H9 (cell line): ENCODE results near the gene TRIM24. TPM values are rescaled to one million over a fixed set of nuclear protein-coding genes. Genes with fewer than 3 reads are reported as not detected.
A peak's percentile ranks its signal among the peaks of the same experiment; 100 is the strongest.

Experiments
- DNase-seq: peaks from one replicate; pipeline ENCODE4 v3.0.0-alpha.2; 2017
- H2AFZ ChIP-seq: one replicate; pipeline ENCODE4 v1.6.1; 2013; ENCODE audit warnings: mild to moderate bottlenecking, low read length, control low read depth, moderate library complexity
- H2AK5ac ChIP-seq: 2 replicates; pipeline ENCODE4 v1.6.1; 2013; ENCODE audit warnings: low read length, control low read depth, mixed read lengths; ENCODE audit not compliant: insufficient read length
- H2BK120ac ChIP-seq: one replicate; pipeline ENCODE4 v1.6.1; 2013; ENCODE audit warnings: low read depth, mild to moderate bottlenecking, low read length, control low read depth, inconsistent platforms; ENCODE audit not compliant: poor library complexity, severe bottlenecking
- H2BK12ac ChIP-seq: 2 replicates; pipeline ENCODE4 v1.6.1; 2013; ENCODE audit warnings: low read length, control low read depth, mixed read lengths, low read depth; ENCODE audit not compliant: insufficient read length
- H2BK15ac ChIP-seq: 2 replicates; pipeline ENCODE4 v1.6.1; 2013; ENCODE audit warnings: low read depth, low read length, control low read depth
- H2BK20ac ChIP-seq: one replicate; pipeline ENCODE4 v1.6.1; 2013; ENCODE audit warnings: low read depth, mild to moderate bottlenecking, low read length, control low read depth, inconsistent platforms; ENCODE audit not compliant: poor library complexity, severe bottlenecking
- H2BK5ac ChIP-seq: 2 replicates; pipeline ENCODE4 v1.6.1; 2013; ENCODE audit warnings: low read length, control low read depth, mixed read lengths; ENCODE audit not compliant: insufficient read length
- H3K14ac ChIP-seq: 2 replicates; pipeline ENCODE4 v1.6.1; 2013; ENCODE audit warnings: low read length, control low read depth; ENCODE audit not compliant: insufficient read depth
- H3K18ac ChIP-seq: 2 replicates; pipeline ENCODE4 v1.6.1; 2013; ENCODE audit warnings: low read depth, mild to moderate bottlenecking, mixed read lengths, low read length, control low read depth; ENCODE audit not compliant: insufficient read length
- H3K23ac ChIP-seq: 2 replicates; pipeline ENCODE4 v1.6.1; 2013; ENCODE audit warnings: low read length, control low read depth, mixed read lengths, low read depth; ENCODE audit not compliant: insufficient read length
- H3K23me2 ChIP-seq: 2 replicates; pipeline ENCODE4 v1.6.1; 2013; ENCODE audit warnings: low read depth, mild to moderate bottlenecking, mixed read lengths, low read length, control low read depth; ENCODE audit not compliant: insufficient read length, poor library complexity, severe bottlenecking
- H3K27ac ChIP-seq: 2 replicates; pipeline ENCODE4 v1.5.1; 2013; ENCODE audit warnings: low read length, control low read depth, mixed read lengths, low read depth; ENCODE audit not compliant: insufficient read length
- H3K27me3 ChIP-seq: 2 replicates; pipeline ENCODE4 v1.6.1; 2013; ENCODE audit warnings: low read length, control low read depth, inconsistent platforms; ENCODE audit not compliant: insufficient read depth
- H3K4ac ChIP-seq: 2 replicates; pipeline ENCODE4 v1.6.1; 2013; ENCODE audit warnings: low read depth, mild to moderate bottlenecking, control low read depth, inconsistent platforms, low read length, moderate library complexity
- H3K4me1 ChIP-seq: 2 replicates; pipeline ENCODE4 v1.6.1; 2013; ENCODE audit warnings: low read length, control low read depth, inconsistent platforms; ENCODE audit not compliant: insufficient read depth
- H3K4me2 ChIP-seq: 2 replicates; pipeline ENCODE4 v1.6.1; 2013; ENCODE audit warnings: low read length, control low read depth, mixed read lengths; ENCODE audit not compliant: insufficient read length, insufficient read depth
- H3K56ac ChIP-seq: 2 replicates; pipeline ENCODE4 v1.6.1; 2013; ENCODE audit warnings: low read depth, mild to moderate bottlenecking, mixed read lengths, low read length, control low read depth; ENCODE audit not compliant: insufficient read length
- H3K79me1 ChIP-seq: 2 replicates; pipeline ENCODE4 v1.6.1; 2013; ENCODE audit warnings: low read depth, mild to moderate bottlenecking, moderate library complexity, low read length, control low read depth, inconsistent platforms; ENCODE audit not compliant: insufficient read depth, poor library complexity, severe bottlenecking
- H3K79me2 ChIP-seq: 2 replicates; pipeline ENCODE4 v1.6.1; 2013; ENCODE audit warnings: low read length, control low read depth, inconsistent platforms; ENCODE audit not compliant: insufficient read depth
- H3K9ac ChIP-seq: 2 replicates; pipeline ENCODE4 v1.6.1; 2013; ENCODE audit warnings: low read length, control low read depth, mixed read lengths; ENCODE audit not compliant: insufficient read length; ENCODE audit errors: extremely low read depth
- H3K9me3 ChIP-seq: one replicate; pipeline ENCODE4 v1.6.1; 2013; ENCODE audit warnings: low read depth, low read length, inconsistent platforms; ENCODE audit not compliant: control insufficient read depth
- H3T11ph ChIP-seq: one replicate; pipeline ENCODE4 v1.6.1; 2013; ENCODE audit warnings: mild to moderate bottlenecking, low read length, control low read depth, inconsistent platforms
- H4K20me1 ChIP-seq: one replicate; pipeline ENCODE4 v1.6.1; 2013; ENCODE audit not compliant: control insufficient read depth, insufficient read length, insufficient read depth
- H4K5ac ChIP-seq: 2 replicates; pipeline ENCODE4 v1.6.1; 2013; ENCODE audit warnings: low read depth, mild to moderate bottlenecking, mixed read lengths, low read length, control low read depth; ENCODE audit not compliant: insufficient read length
- H4K8ac ChIP-seq: replicated peaks from 2 replicates; pipeline ENCODE4 v1.6.1; 2013; ENCODE audit warnings: low read length, control low read depth, mixed read lengths, low read depth; ENCODE audit not compliant: insufficient read length
- H4K91ac ChIP-seq: 2 replicates; pipeline ENCODE4 v1.6.1; 2013; ENCODE audit warnings: low read depth, mild to moderate bottlenecking, moderate library complexity, mixed read lengths, low read length, control low read depth; ENCODE audit not compliant: insufficient read length
- H3K27ac Mint-ChIP-seq, 3 experiments: 2 replicates in 2 of 3; 3 replicates in 1 of 3; pipeline ENCODE4 v1.8.0; 2020 to 2021; ENCODE audit warnings: mixed read lengths in 3 of 3, mild to moderate bottlenecking in 1 of 3, moderate library complexity in 1 of 3
- H3K27me3 Mint-ChIP-seq: 2 replicates; pipeline ENCODE4 v1.8.0; 2021; ENCODE audit warnings: low read depth, mild to moderate bottlenecking, moderate library complexity, mixed read lengths
- H3K36me3 Mint-ChIP-seq, 3 experiments: 2 replicates in 2 of 3; 3 replicates in 1 of 3; pipeline ENCODE4 v1.8.0; 2020 to 2021; ENCODE audit warnings: low read depth in 3 of 3, mixed read lengths in 3 of 3; ENCODE audit not compliant: insufficient read depth in 1 of 3
- H3K4me1 Mint-ChIP-seq, 2 experiments: 2 replicates each; pipeline ENCODE4 v1.8.0; 2020; ENCODE audit warnings: mixed read lengths in 2 of 2
- H3K4me3 Mint-ChIP-seq, 2 experiments: 2 replicates in 1 of 2; 3 replicates in 1 of 2; pipeline ENCODE4 v1.8.0; 2020 to 2021; ENCODE audit warnings: mild to moderate bottlenecking in 2 of 2, mixed read lengths in 2 of 2, moderate library complexity in 1 of 2
- H3K9me3 Mint-ChIP-seq, 2 experiments: 2 replicates in 1 of 2; 3 replicates in 1 of 2; pipeline ENCODE4 v1.8.0; 2020; ENCODE audit warnings: mild to moderate bottlenecking in 2 of 2, mixed read lengths in 2 of 2, moderate library complexity in 1 of 2
- CTCF ChIP-seq: fragments of 200-600 bp; sonication (generic); conservative IDR thresholded peaks from 3 replicates; pipeline ENCODE4 v1.8.0; 2021; ENCODE audit warnings: antibody characterized with exemption, mild to moderate bottlenecking
- WGBS: extraction: QIAGEN DNeasy Blood & Tissue Kit; methylation state at CpG from one replicate; pipeline ENCODE4 v1.1.7; 2013; ENCODE audit warnings: missing lambda C conversion rate, low lambda C conversion rate, mixed read lengths; ENCODE audit not compliant: insufficient read length; ENCODE audit errors: extremely low coverage; 5-methylcytosine and 5-hydroxymethylcytosine counted together
- total RNA-seq: library from RNA; stranded (reverse); gene quantifications from 2 replicates; pipeline ENCODE4 v1.2.1, GENCODE V29; 2021

Gene TRIM24
- total RNA-seq, 1 experiment from 2014 or later: 260 TPM

- H3K14ac ChIP-seq: no peak overlapping the region
- H3K4me3 Mint-ChIP-seq: no peak overlapping the region
- H3K9ac ChIP-seq: no peak overlapping the region
- no peak overlapping the region for H3K27ac ChIP-seq
- H2BK15ac ChIP-seq: no peak overlapping the region
- no peak overlapping the region for H2BK12ac ChIP-seq
- no peak overlapping the region for H2BK120ac ChIP-seq
- H3T11ph ChIP-seq: no peak overlapping the region
- H3K27me3 Mint-ChIP-seq: no peaks in the 10 kb centered on the region; the same call in 1 of the 2 replicates
- H2AFZ ChIP-seq: no peak overlapping the region
- WGBS: no CpG with 5 or more reads among the region's 3 CpGs
- TF ChIP-seq CTCF: no peak
- H3K4me2 ChIP-seq: no peak overlapping the region
- no peaks in the 10 kb centered on the region for H3K27me3 ChIP-seq
- H4K5ac ChIP-seq: no peak overlapping the region
- no peak overlapping the region for H2BK5ac ChIP-seq
- H4K8ac ChIP-seq: no peak overlapping the region
- no peak overlapping the region for H4K91ac ChIP-seq
- no peak overlapping the region for H2BK20ac ChIP-seq
- H2AK5ac ChIP-seq: no peak overlapping the region
- peaks cover 12 to 15% of the 10 kb centered on the region in 2 experiments; a peak in 4 of 5 replicates for H3K9me3 Mint-ChIP-seq
- H3K4me1 Mint-ChIP-seq: peaks cover 0 to 2% of the 10 kb centered on the region in 2 experiments; a peak in 1 of 4 replicates
- peaks cover 12% of the 10 kb centered on the region for H3K9me3 ChIP-seq
- peaks cover 11% of the 10 kb centered on the region for H3K79me1 ChIP-seq
- H3K23me2 ChIP-seq: no peaks in the 10 kb centered on the region
- no peak for DNase-seq
- no peak overlapping the region for H3K4ac ChIP-seq
- no peaks in the 10 kb centered on the region for H4K20me1 ChIP-seq
- H3K23ac ChIP-seq: no peak overlapping the region
- H3K79me2 ChIP-seq: peaks cover 2% of the 10 kb centered on the region; the same call in 1 of the 2 replicates
- no peaks in the 10 kb centered on the region for H3K4me1 ChIP-seq
- H3K56ac ChIP-seq: no peak overlapping the region
- peaks cover 85 to 97% (median 90%) of the 10 kb centered on the region in 3 experiments for H3K36me3 Mint-ChIP-seq
- H3K18ac ChIP-seq: no peak overlapping the region
- peak overlapping the region in 1 of 3 experiments; percentile 73; a peak in 2 of 7 replicates for H3K27ac Mint-ChIP-seq
These were observed 90.3 kb downstream of the TRIM24 start for GRCh38 chr7:138550337-138550736.
